Effector memory CD4-positive, alpha-beta T cell (primary cell): ENCODE measurements around the gene SMIM23.

Experiments
- DNase-seq, 3 donors: peaks; one replicate each; pipeline ENCODE4 v3.0.0-alpha.2; 2020
- H3K27ac ChIP-seq: 2 replicates; pipeline ENCODE4 v1.7.0; 2013; ENCODE audit warnings: mild to moderate bottlenecking, low read length, moderate library complexity; ENCODE audit not compliant: insufficient read depth, poor library complexity, severe bottlenecking
- H3K27me3 ChIP-seq: replicated peaks from 2 replicates; pipeline ENCODE4 v1.7.0; 2013; ENCODE audit warnings: mild to moderate bottlenecking, low read length; ENCODE audit not compliant: insufficient read depth, control insufficient read depth, poor library complexity, severe bottlenecking
- H3K36me3 ChIP-seq: 2 replicates; pipeline ENCODE4 v1.7.0; 2013; ENCODE audit warnings: mild to moderate bottlenecking, low read length, moderate library complexity; ENCODE audit not compliant: control insufficient read depth, insufficient read depth
- H3K4me1 ChIP-seq: 2 replicates; pipeline ENCODE4 v1.7.0; 2013; ENCODE audit warnings: low read length, mild to moderate bottlenecking; ENCODE audit not compliant: control insufficient read depth, insufficient read depth, poor library complexity, severe bottlenecking
- H3K4me3 ChIP-seq: 2 replicates; pipeline ENCODE4 v1.7.0; 2013; ENCODE audit warnings: low read length, low read depth, mild to moderate bottlenecking; ENCODE audit not compliant: insufficient read depth, poor library complexity, severe bottlenecking
- H3K9me3 ChIP-seq: 2 replicates; pipeline ENCODE4 v1.7.0; 2013; ENCODE audit warnings: mild to moderate bottlenecking, low read length, moderate library complexity; ENCODE audit not compliant: control insufficient read depth

The SMIM23 gene

DNA sequence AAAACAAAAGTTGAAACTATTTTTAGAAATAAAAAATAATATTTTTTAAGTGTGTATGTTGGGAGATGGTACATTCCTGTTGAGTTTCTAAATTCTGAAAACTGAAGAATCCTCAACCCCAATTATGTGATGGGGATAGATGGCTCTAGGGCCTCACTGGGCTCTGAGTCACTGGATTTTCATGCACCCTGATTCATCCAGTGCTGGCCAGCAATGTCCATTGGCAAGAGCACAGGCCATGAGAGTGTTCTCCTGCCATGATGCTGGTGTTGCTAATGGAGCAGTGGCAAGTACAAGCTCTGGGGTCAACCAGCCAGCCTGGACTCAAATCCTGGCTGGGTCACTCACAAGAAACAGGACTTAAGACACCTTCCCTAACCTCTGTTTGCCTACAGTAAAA is 23.3 kb downstream of the SMIM23 start:
- no peaks in the 10 kb centered on the region for H3K4me1 ChIP-seq

DNA sequence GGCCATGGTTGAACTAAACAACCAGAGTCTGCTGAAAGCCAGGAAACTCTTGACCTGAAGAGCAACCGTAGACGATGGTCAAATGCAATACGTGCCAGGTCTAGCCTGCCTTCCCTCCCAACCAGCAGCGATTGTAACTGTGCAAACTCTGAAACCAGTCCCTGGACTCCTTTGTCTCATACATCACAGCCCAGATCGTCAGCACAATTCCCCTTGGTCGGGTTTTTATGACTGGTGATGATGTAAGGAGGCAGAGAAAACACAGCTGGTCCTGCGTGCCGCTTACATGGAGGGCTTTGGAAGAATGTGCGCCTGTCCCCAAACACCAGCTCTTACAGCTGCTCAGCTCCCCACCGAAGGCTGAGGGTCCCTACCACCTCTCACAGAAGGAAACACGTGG is 24.6 kb downstream of the SMIM23 start:
- Histone ChIP-seq H3K27me3 (no peaks in the 10 kb centered on the region), H3K27ac (no peak overlapping the region), H3K4me3 (no peak overlapping the region), H3K4me1 (no peaks in the 10 kb centered on the region), H3K9me3 (no peaks in the 10 kb centered on the region), H3K36me3 (no peaks in the 10 kb centered on the region)
- DNase-seq = no peak

More for the DNA sequence above, 23.3 kb downstream of the SMIM23 start:
- DNase-seq = no peak
- no peaks in the 10 kb centered on the region for H3K9me3 ChIP-seq
- no peaks in the 10 kb centered on the region for H3K27me3 ChIP-seq
- no peak overlapping the region for H3K4me3 ChIP-seq
- H3K27ac ChIP-seq = no peak overlapping the region
- no peaks in the 10 kb centered on the region for H3K36me3 ChIP-seq

DNA sequence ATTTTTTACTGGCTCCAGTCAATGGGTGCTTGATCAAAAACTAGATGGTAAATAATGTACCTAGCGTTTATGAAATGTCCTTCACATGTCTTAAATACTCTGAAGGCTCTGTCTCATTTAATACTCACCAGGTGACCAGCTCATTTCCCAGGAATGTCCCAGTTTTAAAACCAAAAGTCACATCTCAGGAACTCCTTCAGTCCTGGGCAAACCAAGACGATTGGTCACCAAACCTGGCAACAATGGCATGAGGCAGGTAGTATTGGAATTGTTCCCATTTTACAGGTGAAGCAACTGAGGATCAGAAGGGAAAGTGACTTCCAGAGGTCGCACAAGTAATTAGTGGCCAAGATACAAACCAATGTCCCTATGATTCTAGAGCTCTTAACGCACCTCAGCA is 27.7 kb downstream of the SMIM23 start:
- DNase-seq = no peak
- Histone ChIP-seq H3K4me1 (no peaks in the 10 kb centered on the region), H3K36me3 (no peaks in the 10 kb centered on the region), H3K27me3 (no peaks in the 10 kb centered on the region), H3K27ac (no peak overlapping the region), H3K4me3 (no peak overlapping the region), H3K9me3 (no peaks in the 10 kb centered on the region)

DNA sequence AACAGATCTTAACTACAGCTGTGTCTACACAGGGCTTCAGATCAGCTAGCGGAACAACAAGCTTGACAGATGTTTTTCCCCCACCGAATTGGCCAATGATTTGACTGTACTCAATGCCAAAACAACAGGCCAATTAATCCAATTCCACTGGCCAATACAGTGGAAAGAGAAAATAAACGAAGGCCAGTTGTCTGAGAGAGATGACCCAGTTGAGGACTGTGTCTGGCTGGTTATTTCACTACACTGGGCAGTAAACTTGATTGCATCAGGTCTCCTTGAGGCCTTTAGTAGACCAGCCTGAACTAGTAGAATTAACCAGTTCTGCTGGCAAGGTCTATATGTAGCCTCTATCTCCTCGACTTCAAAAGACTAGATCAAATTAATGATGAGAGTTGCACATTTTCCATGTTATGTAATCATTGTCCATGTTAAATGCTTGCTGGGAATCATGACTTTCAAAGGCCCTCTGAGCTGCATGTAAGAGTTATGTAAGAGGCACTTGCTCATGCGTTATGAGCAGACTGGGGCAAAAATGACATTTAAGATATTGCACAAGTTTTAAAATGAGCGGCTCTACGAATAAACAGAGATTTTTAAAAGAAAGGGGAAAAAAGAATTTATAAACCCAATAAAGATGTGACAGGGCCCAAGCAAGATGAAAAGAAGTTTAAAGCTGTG is 28.3 kb downstream of the SMIM23 start:
- H3K4me1 ChIP-seq = no peaks in the 10 kb centered on the region
- no peaks in the 10 kb centered on the region for H3K27me3 ChIP-seq
- H3K4me3 ChIP-seq = no peak overlapping the region
- H3K36me3 ChIP-seq = no peaks in the 10 kb centered on the region
- H3K27ac ChIP-seq = no peak overlapping the region
- no peaks in the 10 kb centered on the region for H3K9me3 ChIP-seq
- DNase-seq = no peak

DNA sequence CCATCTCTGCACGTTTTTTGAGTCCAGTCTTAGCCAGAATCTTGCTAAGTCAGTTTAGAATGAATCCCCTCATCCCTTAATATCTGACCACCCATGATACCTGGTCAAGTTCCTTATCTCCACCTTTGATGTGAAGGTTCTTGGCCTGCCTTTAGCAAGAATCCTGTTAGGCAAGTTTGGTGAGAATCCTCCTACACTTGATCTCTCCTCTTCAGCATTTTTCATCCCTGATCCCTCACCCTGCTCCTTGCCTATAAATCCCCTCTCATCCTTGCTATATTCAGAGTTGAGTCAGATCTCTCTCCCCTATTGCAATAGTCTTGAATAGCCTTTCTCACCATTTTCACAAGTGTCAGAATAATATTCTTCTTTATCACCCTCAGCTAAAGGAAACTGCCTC is 31.0 kb downstream of the SMIM23 start:
- Histone ChIP-seq H3K27ac (no peak overlapping the region), H3K27me3 (no peaks in the 10 kb centered on the region), H3K9me3 (no peaks in the 10 kb centered on the region), H3K4me3 (no peak overlapping the region), H3K36me3 (no peaks in the 10 kb centered on the region), H3K4me1 (no peaks in the 10 kb centered on the region)
- no peak for DNase-seq

DNA sequence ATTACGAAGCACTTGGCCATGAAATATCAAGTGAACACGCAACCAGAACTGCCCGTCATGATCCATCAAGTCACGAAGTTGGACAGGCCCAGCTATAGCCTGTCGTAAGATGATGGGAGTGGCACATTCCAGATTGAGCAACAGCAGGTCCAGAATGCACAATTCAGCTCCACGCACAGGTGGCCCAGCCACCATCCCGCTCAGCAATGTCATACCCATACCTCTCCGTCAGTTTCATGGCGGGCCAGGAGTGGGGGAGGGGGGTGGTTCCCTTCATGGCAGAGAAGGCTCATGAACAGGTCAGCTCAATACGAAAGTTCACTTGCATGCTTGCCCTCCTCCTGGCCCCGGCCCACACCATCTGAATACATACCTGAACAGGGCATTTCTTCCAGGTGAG is 34.9 kb downstream of the SMIM23 start:
- Histone ChIP-seq H3K4me3 (no peak overlapping the region), H3K27me3 (no peaks in the 10 kb centered on the region)
- no peak for DNase-seq

GRCh38 chr5:171821286-171821685 is 35.7 kb downstream of the SMIM23 start:
- DNase-seq = no peak
- Histone ChIP-seq H3K27ac (no peak overlapping the region), H3K27me3 (no peaks in the 10 kb centered on the region), H3K9me3 (no peaks in the 10 kb centered on the region), H3K36me3 (no peaks in the 10 kb centered on the region), H3K4me1 (no peaks in the 10 kb centered on the region), H3K4me3 (no peak overlapping the region)

More for the DNA sequence above, 34.9 kb downstream of the SMIM23 start:
- Histone ChIP-seq H3K9me3 (no peaks in the 10 kb centered on the region), H3K36me3 (no peaks in the 10 kb centered on the region), H3K4me1 (no peaks in the 10 kb centered on the region), H3K27ac (no peak overlapping the region)

DNA sequence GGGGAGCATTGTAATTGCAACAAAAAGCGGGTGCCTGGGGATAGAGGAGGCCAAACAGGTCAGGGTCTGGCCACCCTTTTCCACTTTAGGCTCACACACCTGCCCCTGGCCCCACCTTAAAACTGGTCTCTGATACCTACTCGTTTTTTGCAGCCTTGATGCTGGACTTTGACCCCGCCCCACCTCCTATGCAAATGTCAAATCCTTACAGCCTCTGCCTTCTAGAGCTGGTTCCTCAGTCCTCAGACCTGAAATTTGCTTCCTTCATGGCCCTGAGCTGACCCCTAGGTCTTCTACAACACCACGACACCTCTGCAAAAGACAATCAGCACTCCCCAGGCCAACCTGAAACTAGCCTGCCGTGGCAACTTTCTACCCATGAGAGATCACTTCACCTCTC is 37.7 kb downstream of the SMIM23 start:
- Histone ChIP-seq H3K27me3 (no peaks in the 10 kb centered on the region), H3K27ac (no peak overlapping the region), H3K9me3 (no peaks in the 10 kb centered on the region), H3K36me3 (no peaks in the 10 kb centered on the region), H3K4me3 (no peak overlapping the region), H3K4me1 (no peaks in the 10 kb centered on the region)
- DNase-seq = no peak

GRCh38 chr5:171825051-171825450 is 39.4 kb downstream of the SMIM23 start:
- Histone ChIP-seq H3K27ac (no peak overlapping the region), H3K27me3 (no peaks in the 10 kb centered on the region), H3K4me3 (no peak overlapping the region), H3K4me1 (no peaks in the 10 kb centered on the region), H3K36me3 (no peaks in the 10 kb centered on the region), H3K9me3 (no peaks in the 10 kb centered on the region)
- DNase-seq = no peak

DNA sequence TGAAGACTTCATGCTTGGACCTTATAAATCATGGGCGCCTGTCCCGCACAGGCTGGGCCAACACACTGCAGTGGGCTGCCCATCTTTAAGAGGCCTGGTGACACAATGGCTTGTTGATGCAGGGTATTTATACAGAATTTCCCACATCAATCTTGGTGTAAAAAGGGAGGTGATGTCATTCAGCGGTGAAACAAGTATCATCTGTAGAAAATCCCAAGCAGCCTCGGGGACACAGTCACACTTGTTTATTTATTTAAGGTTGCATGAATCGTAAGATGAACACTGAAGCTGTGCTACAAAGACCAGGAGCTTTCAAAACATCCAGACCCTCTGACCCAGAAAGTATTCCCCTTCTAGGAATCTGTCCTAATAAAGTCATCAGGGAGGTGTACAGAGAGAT is 40.5 kb downstream of the SMIM23 start:
- no peak for DNase-seq
- Histone ChIP-seq H3K4me3 (no peak overlapping the region), H3K27me3 (no peaks in the 10 kb centered on the region), H3K9me3 (no peaks in the 10 kb centered on the region), H3K27ac (no peak overlapping the region), H3K4me1 (no peaks in the 10 kb centered on the region), H3K36me3 (no peaks in the 10 kb centered on the region)
